Activated naive CD4-positive, alpha-beta T cell treated with anti-CD3 and anti-CD28 coated beads, Interleukin-2, amount 10 ng/mL, durations not matched to agents 7 days and 5 days (primary cell): ENCODE results near the gene CAVIN4.

Source experiments
- CTCF ChIA-PET: fragments of 350-600 bp; sonication (Branson Sonifier 250); formaldehyde crosslinking; loops from one replicate; lab custom pipeline; 2021; ENCODE audit warnings: antibody characterized with exemption; lab: Charles Lee
- DNase-seq: peaks from one replicate; pipeline ENCODE4 v3.0.0-alpha.2; 2020
- H3K27ac Mint-ChIP-seq: one replicate; pipeline ENCODE4 v1.8.0; 2021; ENCODE audit warnings: mild to moderate bottlenecking, moderate library complexity, mixed read lengths
- H3K27me3 Mint-ChIP-seq: one replicate; pipeline ENCODE4 v1.8.0; 2021; ENCODE audit warnings: mild to moderate bottlenecking, mixed read lengths
- H3K36me3 Mint-ChIP-seq: one replicate; pipeline ENCODE4 v1.8.0; 2021; ENCODE audit warnings: mixed read lengths
- H3K4me1 Mint-ChIP-seq: one replicate; pipeline ENCODE4 v1.8.0; 2021; ENCODE audit warnings: mixed read lengths
- H3K4me3 Mint-ChIP-seq: one replicate; pipeline ENCODE4 v1.8.0; 2021; ENCODE audit warnings: mild to moderate bottlenecking, moderate library complexity, mixed read lengths
- H3K9me3 Mint-ChIP-seq: one replicate; pipeline ENCODE4 v1.8.0; 2021; ENCODE audit warnings: mixed read lengths

Gene CAVIN4

GRCh38 chr9:100577776-100578448 is at the start of gene CAVIN4:
Gene CAVIN4 (plus strand): TSS chr9:100578079. CDS start chr9:100578144, 65 bp downstream.
- no peak within 1 kb of the TSS for H3K27ac Mint-ChIP-seq
- H3K36me3 Mint-ChIP-seq: no peaks in the 10 kb centered on the region
- no peaks in the 10 kb centered on the region for H3K9me3 Mint-ChIP-seq
- peaks cover 5% of the 10 kb centered on the region for H3K27me3 Mint-ChIP-seq
- CTCF ChIA-PET: no interaction called here
- no peak within 1 kb of the TSS for H3K4me3 Mint-ChIP-seq
- no peaks in the 10 kb centered on the region for H3K4me1 Mint-ChIP-seq
- DNase-seq: no peak

- no peaks in the 10 kb centered on the region for H3K36me3 Mint-ChIP-seq
- H3K27me3 Mint-ChIP-seq: no peaks in the 10 kb centered on the region
- CTCF ChIA-PET: no interaction called here
- no peak for DNase-seq
- no peaks in the 10 kb centered on the region for H3K4me1 Mint-ChIP-seq
- H3K27ac Mint-ChIP-seq: no peak overlapping the region
- no peak overlapping the region for H3K4me3 Mint-ChIP-seq
- H3K9me3 Mint-ChIP-seq: no peaks in the 10 kb centered on the region
Observed at GRCh38 chr9:100534401-100534800, 43.5 kb upstream of the CAVIN4 start.

GRCh38 chr9:100540327-100540726 is 37.6 kb upstream of the CAVIN4 start:
- H3K4me1 Mint-ChIP-seq: no peaks in the 10 kb centered on the region
- no peaks in the 10 kb centered on the region for H3K27me3 Mint-ChIP-seq
- H3K4me3 Mint-ChIP-seq: no peak overlapping the region
- no peaks in the 10 kb centered on the region for H3K36me3 Mint-ChIP-seq
- DNase-seq: no peak
- peaks cover 2% of the 10 kb centered on the region for H3K9me3 Mint-ChIP-seq
- H3K27ac Mint-ChIP-seq: no peak overlapping the region
- CTCF ChIA-PET: interaction anchor here (0.6 kb wide), 1 partner anchor 54 kb away, joined by 3 read pairs; no protein-coding TSS in a partner anchor

GRCh38 chr9:100549048-100549447 is 28.8 kb upstream of the CAVIN4 start:
- Mint-ChIP-seq H3K27ac (no peak overlapping the region), H3K9me3 (peaks cover 6% of the 10 kb centered on the region), H3K4me3 (no peak overlapping the region), H3K36me3 (no peaks in the 10 kb centered on the region), H3K4me1 (no peaks in the 10 kb centered on the region), H3K27me3 (no peaks in the 10 kb centered on the region)
- DNase-seq: no peak
- CTCF ChIA-PET: no interaction called here

- CTCF ChIA-PET: no interaction called here
- DNase-seq: no peak
- H3K9me3 Mint-ChIP-seq: no peaks in the 10 kb centered on the region
- no peaks in the 10 kb centered on the region for H3K4me1 Mint-ChIP-seq
- no peaks in the 10 kb centered on the region for H3K27me3 Mint-ChIP-seq
- H3K4me3 Mint-ChIP-seq: no peak overlapping the region
- no peak overlapping the region for H3K27ac Mint-ChIP-seq
- H3K36me3 Mint-ChIP-seq: no peaks in the 10 kb centered on the region
Observed at GRCh38 chr9:100554935-100555401, 22.9 kb upstream of the CAVIN4 start.

GRCh38 chr9:100555471-100555870 is 22.4 kb upstream of the CAVIN4 start:
- Mint-ChIP-seq H3K9me3 (no peaks in the 10 kb centered on the region), H3K4me3 (no peak overlapping the region), H3K36me3 (no peaks in the 10 kb centered on the region), H3K27me3 (no peaks in the 10 kb centered on the region), H3K27ac (no peak overlapping the region), H3K4me1 (no peaks in the 10 kb centered on the region)
- CTCF ChIA-PET: no interaction called here
- DNase-seq: no peak

- Mint-ChIP-seq H3K4me1 (no peaks in the 10 kb centered on the region), H3K9me3 (no peaks in the 10 kb centered on the region), H3K27me3 (no peaks in the 10 kb centered on the region), H3K4me3 (no peak overlapping the region), H3K36me3 (no peaks in the 10 kb centered on the region), H3K27ac (no peak overlapping the region)
- CTCF ChIA-PET: no interaction called here
- no peak for DNase-seq
Observed at GRCh38 chr9:100557053-100557452, 20.8 kb upstream of the CAVIN4 start.

GRCh38 chr9:100561256-100561655 is 16.6 kb upstream of the CAVIN4 start:
- no peaks in the 10 kb centered on the region for H3K9me3 Mint-ChIP-seq
- CTCF ChIA-PET: interaction anchor here (0.6 kb wide), 1 partner anchor 30 kb away, joined by 4 read pairs; no protein-coding TSS in a partner anchor
- no peak for DNase-seq
- no peaks in the 10 kb centered on the region for H3K27me3 Mint-ChIP-seq
- no peak overlapping the region for H3K4me3 Mint-ChIP-seq
- no peak overlapping the region for H3K27ac Mint-ChIP-seq
- no peaks in the 10 kb centered on the region for H3K36me3 Mint-ChIP-seq
- H3K4me1 Mint-ChIP-seq: no peaks in the 10 kb centered on the region

GRCh38 chr9:100567856-100568255 is 10.0 kb upstream of the CAVIN4 start:
- Mint-ChIP-seq H3K27me3 (no peaks in the 10 kb centered on the region), H3K9me3 (no peaks in the 10 kb centered on the region), H3K4me3 (no peak overlapping the region), H3K36me3 (no peaks in the 10 kb centered on the region), H3K27ac (no peak overlapping the region), H3K4me1 (no peaks in the 10 kb centered on the region)
- no peak for DNase-seq
- CTCF ChIA-PET: no interaction called here

GRCh38 chr9:100573655-100574260 is 4.1 kb upstream of the CAVIN4 start:
- no peak for DNase-seq
- H3K9me3 Mint-ChIP-seq: no peaks in the 10 kb centered on the region
- no peaks in the 10 kb centered on the region for H3K36me3 Mint-ChIP-seq
- CTCF ChIA-PET: no interaction called here
- no peak overlapping the region for H3K27ac Mint-ChIP-seq
- H3K4me3 Mint-ChIP-seq: no peak overlapping the region
- no peaks in the 10 kb centered on the region for H3K27me3 Mint-ChIP-seq
- no peaks in the 10 kb centered on the region for H3K4me1 Mint-ChIP-seq

- Mint-ChIP-seq H3K36me3 (no peaks in the 10 kb centered on the region), H3K9me3 (no peaks in the 10 kb centered on the region), H3K27me3 (no peaks in the 10 kb centered on the region), H3K4me1 (no peaks in the 10 kb centered on the region), H3K27ac (no peak overlapping the region), H3K4me3 (no peak overlapping the region)
- CTCF ChIA-PET: no interaction called here
- no peak for DNase-seq
Observed at GRCh38 chr9:100575006-100575405, 2.9 kb upstream of the CAVIN4 start.

- no peaks in the 10 kb centered on the region for H3K36me3 Mint-ChIP-seq
- CTCF ChIA-PET: no interaction called here
- no peaks in the 10 kb centered on the region for H3K9me3 Mint-ChIP-seq
- no peak for DNase-seq
- H3K4me3 Mint-ChIP-seq: no peak overlapping the region
- H3K4me1 Mint-ChIP-seq: no peaks in the 10 kb centered on the region
- no peak overlapping the region for H3K27ac Mint-ChIP-seq
- no peaks in the 10 kb centered on the region for H3K27me3 Mint-ChIP-seq
Observed at GRCh38 chr9:100575765-100576386, 2.0 kb upstream of the CAVIN4 start.

- Mint-ChIP-seq H3K9me3 (no peaks in the 10 kb centered on the region), H3K27ac (no peak overlapping the region), H3K4me1 (no peaks in the 10 kb centered on the region), H3K4me3 (no peak overlapping the region), H3K36me3 (no peaks in the 10 kb centered on the region), H3K27me3 (peaks cover 5% of the 10 kb centered on the region)
- CTCF ChIA-PET: no interaction called here
- DNase-seq: no peak
Observed at GRCh38 chr9:100578610-100579009, 731 bp downstream of the CAVIN4 start.

- no peak for DNase-seq
- Mint-ChIP-seq H3K36me3 (no peaks in the 10 kb centered on the region), H3K4me1 (no peaks in the 10 kb centered on the region), H3K27me3 (peaks cover 5% of the 10 kb centered on the region), H3K4me3 (no peak overlapping the region), H3K9me3 (no peaks in the 10 kb centered on the region), H3K27ac (no peak overlapping the region)
- CTCF ChIA-PET: no interaction called here
Observed at GRCh38 chr9:100579665-100580064, 1.8 kb downstream of the CAVIN4 start.

GRCh38 chr9:100580257-100580656 is 2.4 kb downstream of the CAVIN4 start:
- H3K4me3 Mint-ChIP-seq: no peak overlapping the region
- CTCF ChIA-PET: interaction anchor here (0.7 kb wide), 1 partner anchor 166 kb away, joined by 3 read pairs; no protein-coding TSS in a partner anchor
- H3K9me3 Mint-ChIP-seq: no peaks in the 10 kb centered on the region
- H3K27ac Mint-ChIP-seq: no peak overlapping the region
- H3K36me3 Mint-ChIP-seq: no peaks in the 10 kb centered on the region
- no peak for DNase-seq
- no peaks in the 10 kb centered on the region for H3K4me1 Mint-ChIP-seq
- H3K27me3 Mint-ChIP-seq: peaks cover 5% of the 10 kb centered on the region
